T-helper 1 cell treated with Interleukin-12 subunit alpha and Interleukin-12 subunit beta and Interleukin-4 antibody, amounts not matched to agents 30 ng/mL and 1 ng/mL, for 36 hours (primary cell): ENCODE measurements around the gene CALR3. TPM values are rescaled to one million over a fixed set of nuclear protein-coding genes. Genes with fewer than 3 reads are reported as not detected.
"Not testable (repeated sequence)": the region's sequence is repeated elsewhere in the genome, so short reads cannot be mapped to it uniquely, and the experiment has no call there.

Source experiments
- intact Hi-C: fragments of 100-400 bp; cut with micrococcal nuclease; formaldehyde crosslinking; loops from one replicate; pipeline ENCODE4 v1.15.1; 2024
- total RNA-seq: library from RNA; stranded (reverse); gene quantifications from 2 replicates; pipeline ENCODE4 v1.2.3, GENCODE V29; 2022

CALR3 gene
- total RNA-seq, 1 donor from 2014 or later: not detected

- intact Hi-C loops: no loop called here
Measured at GRCh38 chr19:16504271-16504670, 8.3 kb upstream of the CALR3 start.

GRCh38 chr19:16497837-16498236 lies 1.9 kb upstream of the CALR3 start:
- intact Hi-C loops: loop anchor here (10.0 kb wide), 1 partner anchor 907 kb away; the partner anchor contains the start of gene BST2

- intact Hi-C loops: loop anchor here (10.0 kb wide), 1 partner anchor 908 kb away; the partner anchor contains the start of gene BST2
Measured at GRCh38 chr19:16497042-16497441, 1.1 kb upstream of the CALR3 start.

GRCh38 chr19:16496613-16496983 lies 631 bp upstream of the CALR3 start:
- intact Hi-C loops: loop anchor here (1.0 to 10.0 kb wide), 12 partner anchors 24 to 908 kb away; partner anchors contain the start of genes AP1M1, BST2, CHERP and MED26

- intact Hi-C loops: not testable (repeated sequence)
Measured at GRCh38 chr19:16486476-16486875, 9.5 kb downstream of the CALR3 start.

- intact Hi-C loops: no loop called here
Measured at GRCh38 chr19:16482745-16483144, 13.2 kb downstream of the CALR3 start.

GRCh38 chr19:16477311-16477710 lies 18.7 kb downstream of the CALR3 start:
- intact Hi-C loops: no loop called here

- intact Hi-C loops: no loop called here
Measured at GRCh38 chr19:16476401-16476800, 19.6 kb downstream of the CALR3 start.

GRCh38 chr19:16473875-16474392 lies 22.0 kb downstream of the CALR3 start:
- intact Hi-C loops: loop anchor here (5.0 kb wide), 4 partner anchors 147 to 603 kb away; partner anchors contain the start of genes AP1M1, HAUS8 and MYO9B

GRCh38 chr19:16472992-16473391 lies 23.0 kb downstream of the CALR3 start:
- intact Hi-C loops: loop anchor here (1.0 to 5.0 kb wide), 10 partner anchors 23 to 604 kb away; partner anchors contain the start of genes AP1M1, C19orf44, CALR3 and CHERP

- intact Hi-C loops: loop anchor here (1.0 to 5.0 kb wide), 10 partner anchors 24 to 605 kb away; partner anchors contain the start of genes AP1M1, C19orf44, CALR3 and CHERP
Measured at GRCh38 chr19:16472559-16472899, 23.4 kb downstream of the CALR3 start.

GRCh38 chr19:16470911-16471811 lies 24.8 kb downstream of the CALR3 start:
- intact Hi-C loops: loop anchor here (5.0 kb wide), 4 partner anchors 144 to 606 kb away; partner anchors contain the start of genes AP1M1, HAUS8 and MYO9B

GRCh38 chr19:16470541-16470910 lies 25.4 kb downstream of the CALR3 start:
- intact Hi-C loops: loop anchor here (5.0 kb wide), 4 partner anchors 143 to 607 kb away; partner anchors contain the start of genes AP1M1, HAUS8 and MYO9B

GRCh38 chr19:16467581-16467980 lies 28.4 kb downstream of the CALR3 start:
- intact Hi-C loops: no loop called here

- intact Hi-C loops: not testable (repeated sequence)
Measured at GRCh38 chr19:16466802-16467427, 29.1 kb downstream of the CALR3 start.

- intact Hi-C loops: no loop called here
Measured at GRCh38 chr19:16465239-16465638, 30.7 kb downstream of the CALR3 start.

GRCh38 chr19:16463991-16464575 lies 31.9 kb downstream of the CALR3 start:
- intact Hi-C loops: no loop called here

GRCh38 chr19:16463341-16463990 lies 32.5 kb downstream of the CALR3 start:
- intact Hi-C loops: no loop called here

GRCh38 chr19:16462757-16463250 lies 33.2 kb downstream of the CALR3 start:
- intact Hi-C loops: no loop called here

- intact Hi-C loops: no loop called here
Measured at GRCh38 chr19:16461630-16462051, 34.3 kb downstream of the CALR3 start.

- intact Hi-C loops: no loop called here
Measured at GRCh38 chr19:16460454-16460853, 35.5 kb downstream of the CALR3 start.
